Measurements from ENCODE around the gene CFAP74. TPM values are rescaled to one million over a fixed set of nuclear protein-coding genes. Genes with fewer than 3 reads are reported as not detected.

Gene CFAP74
- total and polyA plus RNA-seq, 9 of the 15 experiments (the other 6 are each of a cell fraction or from before 2014, with no cell fraction given), result 0.03 to 0.15 (median 0.05) TPM; not detected in 6

- peak; percentile 69 for ATAC-seq
- no peak for TF ChIP-seq COPS2 (conservative IDR thresholded peaks at IDR 0.05)
- TF ChIP-seq CTCF (IDR thresholded peaks at IDR 0.05 in 2 of 3, conservative IDR thresholded peaks at IDR 0.05 in 1 of 3; ENCODE audit: insufficient read depth in 2 of 3, low read depth in 1 of 3, low read length in 3 of 3), result peak in 2 of 3 experiments; percentile 24 to 34; a peak in 2 of 6 replicates
- TF ChIP-seq ZNF717 (CRISPR knock-in tag; IDR thresholded peaks at IDR 0.05), result no peak
- peak; percentile 14 for TF ChIP-seq HNRNPLL (IDR thresholded peaks at IDR 0.05; ENCODE audit: low read depth, low read length, poor library complexity, severe bottlenecking)
- Histone ChIP-seq H3K4me3 (no peak overlapping the region), H4K20me1 (replicated peaks; ENCODE audit: control insufficient read depth, insufficient read depth, low read length) (peaks cover 9% of the 10 kb centered on the region), H3K36me3 (ENCODE audit: control insufficient read depth, insufficient read depth, low read length) (no peaks in the 10 kb centered on the region), H3K9ac (ENCODE audit: insufficient read depth in 1 of 2, low read depth in 2 of 2, low read length in 2 of 2) (no peak overlapping the region), H2AFZ (ENCODE audit: low read depth, low read length) (no peak overlapping the region), H3K9me1 (ENCODE audit: control insufficient read depth, insufficient read depth, low read length) (no peaks in the 10 kb centered on the region), H3K4me1 (replicated peaks in 1 of 2; ENCODE audit: control insufficient read depth in 2 of 2, insufficient read depth in 2 of 2, low read length in 2 of 2) (peaks cover 0 to 9% of the 10 kb centered on the region in 2 experiments; a peak in 1 of 5 replicates), H3K27ac (ENCODE audit: extremely low read depth, low read depth, low read length) (no peak overlapping the region), H3K4me2 (ENCODE audit: insufficient read depth, low read length) (no peak overlapping the region), H3K79me2 (ENCODE audit: control insufficient read depth, insufficient read depth, low read length) (no peaks in the 10 kb centered on the region), H3K9me3 (replicated peaks; ENCODE audit: control insufficient read depth, insufficient read depth, low read depth, low read length) (no peaks in the 10 kb centered on the region), H3K27me3 (ENCODE audit: control insufficient read depth in 2 of 2, insufficient read depth in 2 of 2, low read length in 2 of 2) (peaks cover 69 to 97% of the 10 kb centered on the region in 2 experiments; a peak in 4 of 5 replicates)
- intact Hi-C loops (cut with micrococcal nuclease), result no loop called here
- no peak for DNase-seq (ENCODE audit: extremely low read depth in 1 of 4, low spot score in 3 of 4)
- 1% methylated on average over 16 of the region's 18 CpGs for WGBS (ENCODE audit: insufficient coverage, low coverage, missing lambda C conversion rate)
- ChIA-PET POLR2A (no interaction called here), CTCF (ENCODE audit: low intra/inter-chr PET ratio) (no interaction called here)
- no TSS peak for BruUV-seq (replicated peaks)
- peak; percentile 6 for FAIRE-seq
- in situ Hi-C loops (cut with MboI), result loop anchor here (5.0 kb wide), 1 partner anchor 75 kb away; no protein-coding TSS in a partner anchor
Measured at GRCh38 chr1:2037314-2037979, 33.9 kb upstream of the CFAP74 start.
